ENCODE measurements around the gene C17orf107. TPM values are rescaled to one million over a fixed set of nuclear protein-coding genes. Genes with fewer than 3 reads are reported as not detected.

C17orf107 gene
- total and polyA plus RNA-seq, 2 of the 13 experiments (the other 11 are each of a cell fraction or from before 2014, with no cell fraction given) = 0.20 to 0.59 TPM

DNA sequence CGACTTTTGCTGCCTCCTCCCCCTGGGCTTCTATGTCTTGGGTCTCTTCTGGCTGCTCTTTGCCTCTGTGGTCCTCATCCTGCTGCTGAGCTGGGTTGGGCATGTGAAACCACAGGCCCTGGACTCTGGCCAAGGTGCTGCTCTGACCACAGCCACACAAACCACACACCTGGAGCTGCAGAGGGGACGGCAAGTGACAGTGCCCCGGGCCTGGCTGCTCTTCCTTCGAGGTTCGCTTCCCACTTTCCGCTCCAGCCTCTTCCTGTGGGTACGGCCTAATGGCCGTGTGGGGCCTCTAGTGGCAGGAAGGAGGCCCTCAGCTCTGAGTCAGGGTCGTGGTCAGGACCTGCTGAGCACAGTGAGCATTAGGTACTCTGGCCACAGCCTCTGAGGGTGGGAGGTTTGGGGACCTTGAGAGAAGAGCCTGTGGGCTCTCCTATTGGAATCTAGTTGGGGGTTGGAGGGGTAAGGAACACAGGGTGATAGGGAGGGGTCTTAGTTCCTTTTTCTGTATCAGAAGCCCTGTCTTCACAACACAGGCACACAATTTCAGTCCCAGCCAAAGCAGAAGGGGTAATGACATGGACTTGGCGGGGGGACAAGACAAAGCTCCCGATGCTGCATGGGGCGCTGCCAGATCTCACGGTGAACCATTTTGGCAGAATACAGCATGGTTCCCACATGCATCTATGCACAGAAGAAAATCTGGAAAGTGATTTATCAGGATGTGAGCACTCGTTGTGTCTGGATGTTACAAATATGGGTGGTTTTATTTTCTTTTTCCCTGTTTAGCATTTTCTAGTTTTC, 35.0 kb downstream of the C17orf107 start (continued):
- TF ChIP-seq, protein P1, sequence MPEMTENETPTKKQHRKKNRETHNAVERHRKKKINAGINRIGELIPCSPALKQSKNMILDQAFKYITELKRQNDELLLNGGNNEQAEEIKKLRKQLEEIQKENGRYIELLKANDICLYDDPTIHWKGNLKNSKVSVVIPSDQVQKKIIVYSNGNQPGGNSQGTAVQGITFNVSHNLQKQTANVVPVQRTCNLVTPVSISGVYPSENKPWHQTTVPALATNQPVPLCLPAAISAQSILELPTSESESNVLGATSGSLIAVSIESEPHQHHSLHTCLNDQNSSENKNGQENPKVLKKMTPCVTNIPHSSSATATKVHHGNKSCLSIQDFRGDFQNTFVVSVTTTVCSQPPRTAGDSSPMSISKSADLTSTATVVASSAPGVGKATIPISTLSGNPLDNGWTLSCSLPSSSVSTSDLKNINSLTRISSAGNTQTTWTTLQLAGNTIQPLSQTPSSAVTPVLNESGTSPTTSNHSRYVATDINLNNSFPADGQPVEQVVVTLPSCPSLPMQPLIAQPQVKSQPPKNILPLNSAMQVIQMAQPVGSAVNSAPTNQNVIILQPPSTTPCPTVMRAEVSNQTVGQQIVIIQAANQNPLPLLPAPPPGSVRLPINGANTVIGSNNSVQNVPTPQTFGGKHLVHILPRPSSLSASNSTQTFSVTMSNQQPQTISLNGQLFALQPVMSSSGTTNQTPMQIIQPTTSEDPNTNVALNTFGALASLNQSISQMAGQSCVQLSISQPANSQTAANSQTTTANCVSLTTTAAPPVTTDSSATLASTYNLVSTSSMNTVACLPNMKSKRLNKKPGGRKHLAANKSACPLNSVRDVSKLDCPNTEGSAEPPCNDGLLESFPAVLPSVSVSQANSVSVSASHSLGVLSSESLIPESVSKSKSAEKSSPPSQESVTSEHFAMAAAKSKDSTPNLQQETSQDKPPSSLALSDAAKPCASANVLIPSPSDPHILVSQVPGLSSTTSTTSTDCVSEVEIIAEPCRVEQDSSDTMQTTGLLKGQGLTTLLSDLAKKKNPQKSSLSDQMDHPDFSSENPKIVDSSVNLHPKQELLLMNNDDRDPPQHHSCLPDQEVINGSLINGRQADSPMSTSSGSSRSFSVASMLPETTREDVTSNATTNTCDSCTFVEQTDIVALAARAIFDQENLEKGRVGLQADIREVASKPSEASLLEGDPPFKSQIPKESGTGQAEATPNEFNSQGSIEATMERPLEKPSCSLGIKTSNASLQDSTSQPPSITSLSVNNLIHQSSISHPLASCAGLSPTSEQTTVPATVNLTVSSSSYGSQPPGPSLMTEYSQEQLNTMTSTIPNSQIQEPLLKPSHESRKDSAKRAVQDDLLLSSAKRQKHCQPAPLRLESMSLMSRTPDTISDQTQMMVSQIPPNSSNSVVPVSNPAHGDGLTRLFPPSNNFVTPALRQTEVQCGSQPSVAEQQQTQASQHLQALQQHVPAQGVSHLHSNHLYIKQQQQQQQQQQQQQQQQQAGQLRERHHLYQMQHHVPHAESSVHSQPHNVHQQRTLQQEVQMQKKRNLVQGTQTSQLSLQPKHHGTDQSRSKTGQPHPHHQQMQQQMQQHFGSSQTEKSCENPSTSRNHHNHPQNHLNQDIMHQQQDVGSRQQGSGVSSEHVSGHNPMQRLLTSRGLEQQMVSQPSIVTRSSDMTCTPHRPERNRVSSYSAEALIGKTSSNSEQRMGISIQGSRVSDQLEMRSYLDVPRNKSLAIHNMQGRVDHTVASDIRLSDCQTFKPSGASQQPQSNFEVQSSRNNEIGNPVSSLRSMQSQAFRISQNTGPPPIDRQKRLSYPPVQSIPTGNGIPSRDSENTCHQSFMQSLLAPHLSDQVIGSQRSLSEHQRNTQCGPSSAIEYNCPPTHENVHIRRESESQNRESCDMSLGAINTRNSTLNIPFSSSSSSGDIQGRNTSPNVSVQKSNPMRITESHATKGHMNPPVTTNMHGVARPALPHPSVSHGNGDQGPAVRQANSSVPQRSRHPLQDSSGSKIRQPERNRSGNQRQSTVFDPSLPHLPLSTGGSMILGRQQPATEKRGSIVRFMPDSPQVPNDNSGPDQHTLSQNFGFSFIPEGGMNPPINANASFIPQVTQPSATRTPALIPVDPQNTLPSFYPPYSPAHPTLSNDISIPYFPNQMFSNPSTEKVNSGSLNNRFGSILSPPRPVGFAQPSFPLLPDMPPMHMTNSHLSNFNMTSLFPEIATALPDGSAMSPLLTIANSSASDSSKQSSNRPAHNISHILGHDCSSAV (CRISPR knock-in tag; IDR thresholded peaks at IDR 0.05; ENCODE audit: borderline replicate concordance) = no peak
- TF ChIP-seq DBP (CRISPR knock-in tag; IDR thresholded peaks at IDR 0.05; ENCODE audit: not compliant biosample characterization) (no peak), ELF3 (CRISPR knock-in tag; IDR thresholded peaks at IDR 0.05) (0 out of 2 replicates have a peak, but pooled peaks have one; percentile 19), ZNF335 (CRISPR knock-in tag; IDR thresholded peaks at IDR 0.05) (no peak), ZNF549 (CRISPR knock-in tag; IDR thresholded peaks at IDR 0.05) (no peak), RFX3 (CRISPR knock-in tag; IDR thresholded peaks at IDR 0.05) (no peak), CHD2 (IDR thresholded peaks at IDR 0.05; ENCODE audit: low read depth, low read length) (no peak), SRSF9 (IDR thresholded peaks at IDR 0.05; ENCODE audit: borderline replicate concordance, insufficient read depth, low read depth, low read length, poor library complexity, severe bottlenecking) (no peak), ZNF3 (CRISPR knock-in tag; IDR thresholded peaks at IDR 0.05) (no peak), ISX (CRISPR knock-in tag; conservative IDR thresholded peaks at IDR 0.05) (no peak), KDM1A (CRISPR knock-in tag; IDR thresholded peaks at IDR 0.05) (no peak), FOSL2 (CRISPR knock-in tag; IDR thresholded peaks at IDR 0.05) (peak; percentile 45), ZNF280D (CRISPR knock-in tag; IDR thresholded peaks at IDR 0.05) (no peak)
- TF ChIP-seq, protein P2, sequence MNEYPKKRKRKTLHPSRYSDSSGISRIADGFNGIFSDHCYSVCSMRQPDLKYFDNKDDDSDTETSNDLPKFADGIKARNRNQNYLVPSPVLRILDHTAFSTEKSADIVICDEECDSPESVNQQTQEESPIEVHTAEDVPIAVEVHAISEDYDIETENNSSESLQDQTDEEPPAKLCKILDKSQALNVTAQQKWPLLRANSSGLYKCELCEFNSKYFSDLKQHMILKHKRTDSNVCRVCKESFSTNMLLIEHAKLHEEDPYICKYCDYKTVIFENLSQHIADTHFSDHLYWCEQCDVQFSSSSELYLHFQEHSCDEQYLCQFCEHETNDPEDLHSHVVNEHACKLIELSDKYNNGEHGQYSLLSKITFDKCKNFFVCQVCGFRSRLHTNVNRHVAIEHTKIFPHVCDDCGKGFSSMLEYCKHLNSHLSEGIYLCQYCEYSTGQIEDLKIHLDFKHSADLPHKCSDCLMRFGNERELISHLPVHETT (CRISPR knock-in tag; conservative IDR thresholded peaks at IDR 0.05) = no peak
- TF ChIP-seq, protein P3, sequence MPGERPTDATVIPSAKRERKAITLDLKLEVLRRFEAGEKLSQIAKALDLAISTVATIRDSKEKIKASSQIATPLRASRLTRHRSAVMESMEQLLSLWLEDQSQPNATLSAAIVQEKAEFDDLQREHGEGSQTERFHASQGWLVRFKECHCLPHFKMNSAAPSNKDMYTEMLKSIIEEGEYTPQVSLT (CRISPR knock-in tag; IDR thresholded peaks at IDR 0.05; ENCODE audit: borderline replicate concordance, low read depth) = no peak

Data from HepG2 (cell line).